GM21529 (cell line): Measurements from ENCODE around the gene PAK4.

Experiments used
- ATAC-seq: cut with Tn5 transposase; IDR thresholded peaks from one replicate; pipeline ENCODE4 v1.9.1; 2021; ENCODE audit not compliant: unreplicated experiment

The PAK4 gene

GRCh38 chr19:39177736-39178135 lies 52.1 kb downstream of the PAK4 start:
- ATAC-seq: no peak

- no peak for ATAC-seq
Observed at GRCh38 chr19:39178296-39179006, 52.9 kb downstream of the PAK4 start.

GRCh38 chr19:39179754-39180153 lies 54.2 kb downstream of the PAK4 start:
- ATAC-seq: no peak

- no peak for ATAC-seq
Observed at GRCh38 chr19:39180749-39181148, 55.2 kb downstream of the PAK4 start.

GRCh38 chr19:39181500-39182173 lies 56.1 kb downstream of the PAK4 start:
- ATAC-seq: no peak

- no peak for ATAC-seq
Observed at GRCh38 chr19:39182174-39182505, 56.6 kb downstream of the PAK4 start.

- no peak for ATAC-seq
Observed at GRCh38 chr19:39183104-39183503, 57.5 kb downstream of the PAK4 start.

GRCh38 chr19:39186391-39186790 lies 60.8 kb downstream of the PAK4 start:
- ATAC-seq: no peak

- no peak for ATAC-seq
Observed at GRCh38 chr19:39187552-39187943, 62.0 kb downstream of the PAK4 start.

GRCh38 chr19:39188960-39189359 lies 63.4 kb downstream of the PAK4 start:
- no peak for ATAC-seq

- no peak for ATAC-seq
Observed at GRCh38 chr19:39190768-39191167, 65.2 kb downstream of the PAK4 start.

GRCh38 chr19:39192846-39193245 lies 67.3 kb downstream of the PAK4 start:
- ATAC-seq: no peak

GRCh38 chr19:39193803-39194202 lies 68.2 kb downstream of the PAK4 start:
- no peak for ATAC-seq

- ATAC-seq: no peak
Observed at GRCh38 chr19:39194832-39195542, 69.4 kb downstream of the PAK4 start.

GRCh38 chr19:39195755-39196154 lies 70.2 kb downstream of the PAK4 start:
- ATAC-seq: no peak

GRCh38 chr19:39196320-39196719 lies 70.7 kb downstream of the PAK4 start:
- no peak for ATAC-seq

- no peak for ATAC-seq
Observed at GRCh38 chr19:39196860-39197562, 71.4 kb downstream of the PAK4 start, which contains the start of gene NCCRP1. TSS of gene NCCRP1 (plus strand) at chr19:39196964. CDS start at chr19:39196983, 19 bp downstream.

GRCh38 chr19:39197808-39198207 lies 72.2 kb downstream of the PAK4 start:
- ATAC-seq: no peak

GRCh38 chr19:39199025-39199424 lies 73.4 kb downstream of the PAK4 start:
- no peak for ATAC-seq

GRCh38 chr19:39200066-39200802 lies 74.6 kb downstream of the PAK4 start:
- no peak for ATAC-seq

GRCh38 chr19:39200803-39201115 lies 75.2 kb downstream of the PAK4 start:
- no peak for ATAC-seq
